ENCODE data around the gene CLPTM1.

DNA sequence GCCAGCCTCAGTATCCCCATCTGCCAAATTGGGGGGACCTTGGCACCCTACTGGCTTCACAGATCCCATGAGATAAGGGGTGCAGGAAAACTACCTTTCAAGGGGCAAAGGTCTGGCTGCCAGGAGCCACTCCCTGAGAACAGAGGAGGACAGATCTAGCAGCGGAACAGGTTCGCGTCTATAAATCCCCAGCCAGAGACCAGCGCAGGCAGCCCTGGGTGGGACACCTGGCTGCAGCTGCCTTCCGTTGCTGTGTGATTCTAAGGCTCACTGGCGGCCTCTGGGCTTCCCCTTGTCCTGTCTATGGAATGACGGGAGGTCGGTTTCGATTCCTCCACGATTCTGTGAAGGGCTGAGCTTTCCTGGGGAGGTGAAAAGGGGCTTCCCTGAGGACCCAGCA, 53.4 kb downstream of the CLPTM1 start:
- TF ChIP-seq, protein P1, sequence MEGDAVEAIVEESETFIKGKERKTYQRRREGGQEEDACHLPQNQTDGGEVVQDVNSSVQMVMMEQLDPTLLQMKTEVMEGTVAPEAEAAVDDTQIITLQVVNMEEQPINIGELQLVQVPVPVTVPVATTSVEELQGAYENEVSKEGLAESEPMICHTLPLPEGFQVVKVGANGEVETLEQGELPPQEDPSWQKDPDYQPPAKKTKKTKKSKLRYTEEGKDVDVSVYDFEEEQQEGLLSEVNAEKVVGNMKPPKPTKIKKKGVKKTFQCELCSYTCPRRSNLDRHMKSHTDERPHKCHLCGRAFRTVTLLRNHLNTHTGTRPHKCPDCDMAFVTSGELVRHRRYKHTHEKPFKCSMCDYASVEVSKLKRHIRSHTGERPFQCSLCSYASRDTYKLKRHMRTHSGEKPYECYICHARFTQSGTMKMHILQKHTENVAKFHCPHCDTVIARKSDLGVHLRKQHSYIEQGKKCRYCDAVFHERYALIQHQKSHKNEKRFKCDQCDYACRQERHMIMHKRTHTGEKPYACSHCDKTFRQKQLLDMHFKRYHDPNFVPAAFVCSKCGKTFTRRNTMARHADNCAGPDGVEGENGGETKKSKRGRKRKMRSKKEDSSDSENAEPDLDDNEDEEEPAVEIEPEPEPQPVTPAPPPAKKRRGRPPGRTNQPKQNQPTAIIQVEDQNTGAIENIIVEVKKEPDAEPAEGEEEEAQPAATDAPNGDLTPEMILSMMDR (conservative IDR thresholded peaks at IDR 0.05; ENCODE audit: low read depth, low read length) = no peak
- no peak for TF ChIP-seq EZH2phosphoT487 (IDR thresholded peaks at IDR 0.05; ENCODE audit: borderline replicate concordance, low read length)

Measured in PC-3 (cell line).